HG03139 (cell line): Measurements from ENCODE around the gene GCK.

Experiments used
- ATAC-seq: cut with Tn5 transposase; IDR thresholded peaks from one replicate; pipeline ENCODE4 v1.9.1; 2021; ENCODE audit not compliant: unreplicated experiment

The GCK gene

DNA sequence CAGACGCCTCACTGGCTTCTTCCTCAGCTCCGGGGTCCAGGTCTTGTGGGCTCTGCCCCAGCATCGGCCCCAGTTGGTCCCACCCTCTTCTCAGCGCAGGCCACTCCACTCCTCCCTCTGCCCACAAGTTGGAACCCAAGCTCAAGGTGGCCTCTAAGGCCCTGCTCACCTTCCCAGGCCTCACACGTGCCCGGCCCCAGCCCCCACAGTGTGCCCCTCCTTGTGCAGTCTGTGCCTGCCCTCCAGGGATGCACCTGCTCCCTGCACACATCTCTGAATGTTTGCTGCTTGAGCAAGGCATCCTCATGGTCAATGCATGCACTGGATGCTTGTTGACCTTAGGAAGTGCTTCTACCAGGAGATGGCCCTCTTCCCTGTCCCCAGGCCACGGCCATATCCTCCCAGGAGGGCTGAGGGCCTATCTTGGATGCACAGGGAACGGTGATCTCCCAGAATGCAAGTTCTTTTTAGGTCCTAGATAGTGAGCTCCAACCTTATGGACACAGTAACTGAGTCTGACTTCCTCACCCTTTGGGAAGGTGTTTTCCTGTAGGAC, 92.8 kb downstream of the GCK start:
- no peak for ATAC-seq

DNA sequence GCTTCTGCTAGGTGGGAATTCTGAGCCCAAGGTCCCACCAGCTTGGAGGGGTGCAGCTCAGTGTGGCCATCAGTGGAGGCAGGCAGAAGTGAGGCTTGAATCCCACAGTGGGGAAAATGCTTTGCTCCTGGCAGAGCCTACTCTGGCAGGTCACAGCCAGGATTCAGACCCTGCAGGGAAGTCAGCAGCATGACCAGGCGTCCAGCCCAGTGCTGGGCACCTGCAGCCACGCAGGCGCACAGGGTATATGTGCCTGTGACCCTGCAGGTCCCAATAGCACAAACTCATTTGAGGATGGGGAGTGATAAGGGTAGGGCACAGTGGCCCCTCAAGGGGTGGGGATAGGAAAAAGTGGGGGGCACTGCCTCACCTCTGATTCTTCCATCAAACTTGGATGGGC, 93.5 kb downstream of the GCK start:
- ATAC-seq, result no peak

DNA sequence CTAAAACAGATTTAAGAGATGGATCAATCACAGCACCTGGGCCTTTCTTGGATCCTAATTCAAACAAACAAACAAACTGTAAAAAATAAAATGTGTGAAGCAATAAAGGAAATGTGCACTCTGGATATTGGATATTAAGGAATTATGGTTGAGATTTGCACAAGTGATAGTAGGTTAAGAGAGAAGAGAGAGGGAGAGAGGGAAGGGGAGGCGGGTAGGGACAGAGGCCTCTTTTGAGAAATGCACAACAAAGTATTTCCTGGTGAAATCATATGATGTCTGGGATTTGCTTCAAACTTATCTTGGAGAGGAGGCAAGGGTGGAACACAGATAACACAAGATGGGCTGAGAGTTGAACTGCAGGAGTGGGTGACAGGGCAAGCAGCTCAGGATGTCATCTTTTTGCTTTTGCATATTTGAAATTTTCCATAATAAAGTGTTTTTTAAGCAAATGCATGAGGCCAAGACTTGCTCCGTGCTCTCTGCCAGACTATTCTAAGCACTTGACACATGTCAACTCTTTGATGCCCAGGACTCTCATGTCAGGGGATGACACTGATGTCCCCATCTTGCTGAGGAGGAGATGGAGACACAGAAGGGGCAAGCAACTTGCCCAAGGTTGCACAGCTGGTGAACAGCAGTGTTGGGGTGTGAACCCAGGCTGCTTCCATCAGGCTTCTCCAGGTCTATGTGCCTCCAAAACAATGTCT, 94.2 kb downstream of the GCK start:
- no peak for ATAC-seq

DNA sequence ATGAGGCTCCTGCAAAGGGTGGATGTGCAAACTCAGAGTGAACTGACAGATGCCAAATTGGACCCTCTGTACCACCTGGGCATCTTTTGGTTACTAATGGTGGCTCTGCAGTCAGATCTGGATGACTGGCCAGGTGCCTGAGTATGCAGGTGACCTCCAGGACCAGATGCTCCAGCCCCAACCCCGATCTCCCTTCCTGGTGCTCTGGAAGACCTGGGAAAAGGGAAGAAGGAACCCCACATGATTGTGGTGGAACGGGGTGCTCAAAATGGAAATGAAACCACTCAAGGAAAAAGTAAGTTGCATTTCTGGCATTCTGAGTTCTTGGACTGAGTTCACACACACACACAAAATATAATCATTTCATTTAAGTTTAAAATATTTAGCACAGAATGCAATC, 94.9 kb downstream of the GCK start:
- ATAC-seq, result no peak
